CD4-positive, alpha-beta T cell (primary cell): Measurements from ENCODE around the gene FADS1. TPM values are rescaled to one million over a fixed set of nuclear protein-coding genes. Genes with fewer than 3 reads are reported as not detected.

Source experiments
- ATAC-seq: fragments of 200-7000 bp; cut with Tn5 transposase; one replicate; pipeline ENCODE4 v1.10.0; 2022; ENCODE audit warnings: mild to moderate bottlenecking; ENCODE audit not compliant: poor library complexity
- CTCF ChIA-PET: fragments of 350-600 bp; sonication (Branson Sonifier 250); formaldehyde crosslinking; loops from one replicate; lab custom pipeline; 2021; ENCODE audit warnings: antibody characterized with exemption, inconsistent platforms; lab: Charles Lee
- POLR2A ChIA-PET: fragments of 350-600 bp; sonication (Branson Sonifier 250); formaldehyde crosslinking; loops from one replicate; lab custom pipeline; 2021; ENCODE audit warnings: antibody characterized with exemption, inconsistent platforms; lab: Charles Lee
- DNase-seq, 14 experiments: peaks; one replicate each; pipeline ENCODE4 v3.0.0-alpha.2; 2013 to 2020; ENCODE audit warnings: mixed read lengths in 2 of 14
- H3K27ac ChIP-seq, 2 donors: one replicate each; pipeline versions ENCODE4 v1.5.1 to v1.7.0; 2013; ENCODE audit warnings: low read length in 2 of 2, low read depth in 1 of 2, mild to moderate bottlenecking in 1 of 2
- H3K27me3 ChIP-seq, 2 experiments: 1 replicate in 1 of 2; 2 replicates in 1 of 2; pipeline versions ENCODE4 v1.6.1 to v1.7.0; 2013; ENCODE audit warnings: low read length in 2 of 2, control low read depth in 1 of 2, mild to moderate bottlenecking in 1 of 2, moderate library complexity in 1 of 2; ENCODE audit not compliant: insufficient read depth in 2 of 2, control insufficient read depth in 1 of 2
- H3K36me3 ChIP-seq: one replicate; pipeline ENCODE4 v1.6.1; 2013; ENCODE audit warnings: low read length, control low read depth; ENCODE audit not compliant: insufficient read depth
- H3K4me1 ChIP-seq: one replicate; pipeline ENCODE4 v1.6.1; 2013; ENCODE audit warnings: low read length, control low read depth; ENCODE audit not compliant: insufficient read depth
- H3K4me3 ChIP-seq: one replicate; pipeline ENCODE4 v1.5.1; 2013; ENCODE audit warnings: mild to moderate bottlenecking, low read length, moderate library complexity
- H3K9me3 ChIP-seq, 2 experiments: 1 replicate in 1 of 2; 2 replicates in 1 of 2; pipeline versions ENCODE4 v1.6.1 to v1.7.0; 2013; ENCODE audit warnings: low read length in 2 of 2, mild to moderate bottlenecking in 2 of 2, control low read depth in 1 of 2, moderate library complexity in 1 of 2; ENCODE audit not compliant: control insufficient read depth in 1 of 2, insufficient read depth in 1 of 2
- H3K27ac Mint-ChIP-seq: one replicate; pipeline ENCODE4 v1.8.0; 2020; ENCODE audit warnings: mixed read lengths
- H3K27me3 Mint-ChIP-seq: one replicate; pipeline ENCODE4 v1.8.0; 2021; ENCODE audit warnings: mixed read lengths
- H3K36me3 Mint-ChIP-seq: one replicate; pipeline ENCODE4 v1.8.0; 2021; ENCODE audit warnings: low read depth, mixed read lengths
- H3K4me1 Mint-ChIP-seq: one replicate; pipeline ENCODE4 v1.8.0; 2021; ENCODE audit warnings: low read depth, mixed read lengths
- H3K4me3 Mint-ChIP-seq: one replicate; pipeline ENCODE4 v1.8.0; 2020; ENCODE audit warnings: mild to moderate bottlenecking, mixed read lengths
- H3K9me3 Mint-ChIP-seq: one replicate; pipeline ENCODE4 v1.8.0; 2020; ENCODE audit warnings: mixed read lengths
- intact Hi-C, 2 experiments: fragments of 100-400 bp; cut with DNase I in 1 of 2; cut with micrococcal nuclease in 1 of 2; formaldehyde crosslinking; loops; one replicate each; pipeline versions ENCODE4 v1.15.1 to v1.9.0; 2023 to 2025; cut with DNase I, micrococcal nuclease
- total RNA-seq, 174 experiments: library from RNA in 2 of 174; stranded (reverse) in 2 of 174; gene quantifications; one replicate each; pipeline ENCODE4 v1.2.3 and lab custom pipeline; 2021 to 2026
- TF ChIP-seq, protein P1 (sequence below): fragments of 200-600 bp; IDR thresholded peaks from one replicate; pipeline ENCODE4 v1.8.0; 2022; ENCODE audit warnings: antibody characterized with exemption, mild to moderate bottlenecking

The FADS1 gene
- total RNA-seq, 2 experiments from 2014 or later, result 0.56 to 0.77 TPM

DNA sequence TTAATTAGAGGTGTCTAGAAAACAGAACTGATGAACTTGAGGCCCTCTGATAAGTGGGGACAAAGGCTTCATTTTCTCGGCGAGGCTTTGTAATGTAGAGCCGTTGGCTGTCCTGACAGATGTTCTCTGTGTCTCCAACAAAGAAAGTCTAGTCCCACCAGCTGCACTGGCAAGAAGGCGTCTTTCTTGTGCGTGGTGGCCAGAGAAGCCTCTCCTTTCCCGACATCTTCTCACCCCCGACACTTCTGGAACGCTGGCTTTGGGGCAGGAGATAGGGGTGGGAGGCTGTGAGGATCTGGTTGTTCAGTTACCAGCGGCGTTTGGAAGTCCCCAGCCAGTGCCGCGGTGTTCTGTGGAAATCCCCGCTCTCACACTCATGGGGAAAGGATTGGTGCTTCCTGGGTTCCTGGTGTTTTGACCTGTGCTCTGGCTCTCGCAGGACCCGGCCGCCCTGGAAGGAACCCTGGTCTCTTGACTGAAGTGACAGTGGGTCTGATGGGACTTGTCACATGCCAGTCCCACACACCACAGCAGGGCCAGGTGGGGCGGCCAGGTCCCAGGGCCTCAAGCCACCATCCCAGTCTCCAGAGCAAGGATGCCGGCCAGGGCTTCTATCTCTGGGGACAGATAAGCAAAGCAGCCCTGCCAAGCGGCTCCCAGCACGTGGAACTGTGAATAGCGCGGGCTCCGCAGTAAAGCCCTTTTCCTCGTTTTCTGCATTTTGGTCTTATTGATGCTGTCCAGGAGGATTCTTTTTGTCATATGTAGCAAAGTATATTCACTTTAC lies 34.5 kb upstream of the FADS1 start:
- H3K27ac Mint-ChIP-seq, result no peak overlapping the region
- Histone ChIP-seq H3K4me1 (no peaks in the 10 kb centered on the region), H3K9me3 (no peaks in the 10 kb centered on the region), H3K36me3 (no peaks in the 10 kb centered on the region), H3K27ac (no peak overlapping the region), H3K27me3 (no peaks in the 10 kb centered on the region), H3K4me3 (no peak overlapping the region)
- no peaks in the 10 kb centered on the region for H3K36me3 Mint-ChIP-seq
- H3K4me3 Mint-ChIP-seq, result no peak overlapping the region
- ATAC-seq (no peak), DNase-seq (no peak)
- ChIA-PET POLR2A (no interaction called here), CTCF (no interaction called here)
- no peaks in the 10 kb centered on the region for H3K4me1 Mint-ChIP-seq
- intact Hi-C loops, result no loop called here
- no peaks in the 10 kb centered on the region for H3K9me3 Mint-ChIP-seq
- TF ChIP-seq, protein P1, sequence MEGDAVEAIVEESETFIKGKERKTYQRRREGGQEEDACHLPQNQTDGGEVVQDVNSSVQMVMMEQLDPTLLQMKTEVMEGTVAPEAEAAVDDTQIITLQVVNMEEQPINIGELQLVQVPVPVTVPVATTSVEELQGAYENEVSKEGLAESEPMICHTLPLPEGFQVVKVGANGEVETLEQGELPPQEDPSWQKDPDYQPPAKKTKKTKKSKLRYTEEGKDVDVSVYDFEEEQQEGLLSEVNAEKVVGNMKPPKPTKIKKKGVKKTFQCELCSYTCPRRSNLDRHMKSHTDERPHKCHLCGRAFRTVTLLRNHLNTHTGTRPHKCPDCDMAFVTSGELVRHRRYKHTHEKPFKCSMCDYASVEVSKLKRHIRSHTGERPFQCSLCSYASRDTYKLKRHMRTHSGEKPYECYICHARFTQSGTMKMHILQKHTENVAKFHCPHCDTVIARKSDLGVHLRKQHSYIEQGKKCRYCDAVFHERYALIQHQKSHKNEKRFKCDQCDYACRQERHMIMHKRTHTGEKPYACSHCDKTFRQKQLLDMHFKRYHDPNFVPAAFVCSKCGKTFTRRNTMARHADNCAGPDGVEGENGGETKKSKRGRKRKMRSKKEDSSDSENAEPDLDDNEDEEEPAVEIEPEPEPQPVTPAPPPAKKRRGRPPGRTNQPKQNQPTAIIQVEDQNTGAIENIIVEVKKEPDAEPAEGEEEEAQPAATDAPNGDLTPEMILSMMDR, result no peak
- H3K27me3 Mint-ChIP-seq, result no peaks in the 10 kb centered on the region

DNA sequence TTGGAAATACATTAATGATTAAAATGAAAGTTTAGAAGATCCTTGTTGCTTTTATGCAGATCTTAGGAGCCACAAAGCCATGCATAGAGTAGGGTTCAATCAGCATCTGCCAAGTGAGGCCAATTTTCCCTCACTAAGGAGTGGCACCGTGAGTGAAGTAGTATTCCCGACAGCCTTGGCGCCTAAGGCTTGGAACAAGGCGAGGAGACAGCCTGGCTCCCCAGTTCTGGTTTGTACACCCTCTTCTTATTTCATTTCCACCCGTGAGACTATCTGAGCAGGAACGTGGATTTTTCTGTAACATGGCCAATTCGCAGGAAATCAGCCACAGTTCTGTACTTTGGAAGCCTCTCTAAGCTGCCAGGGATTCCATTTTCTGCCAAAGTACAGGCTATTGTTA lies 33.9 kb upstream of the FADS1 start:
- ChIA-PET POLR2A (no interaction called here), CTCF (no interaction called here)
- H3K4me1 ChIP-seq, result no peaks in the 10 kb centered on the region
- TF ChIP-seq, protein P1, result no peak
- ATAC-seq (no peak), DNase-seq (no peak)
- no peaks in the 10 kb centered on the region for H3K9me3 Mint-ChIP-seq
- no peaks in the 10 kb centered on the region for H3K27me3 Mint-ChIP-seq
- no peaks in the 10 kb centered on the region for H3K4me1 Mint-ChIP-seq
- H3K4me3 ChIP-seq, result no peak overlapping the region
- no peaks in the 10 kb centered on the region for H3K27me3 ChIP-seq
- H3K4me3 Mint-ChIP-seq, result no peak overlapping the region
- no peaks in the 10 kb centered on the region for H3K36me3 ChIP-seq
- no peak overlapping the region for H3K27ac ChIP-seq
- no peaks in the 10 kb centered on the region for H3K36me3 Mint-ChIP-seq
- no peak overlapping the region for H3K27ac Mint-ChIP-seq
- intact Hi-C loops, result no loop called here
- no peaks in the 10 kb centered on the region for H3K9me3 ChIP-seq

DNA sequence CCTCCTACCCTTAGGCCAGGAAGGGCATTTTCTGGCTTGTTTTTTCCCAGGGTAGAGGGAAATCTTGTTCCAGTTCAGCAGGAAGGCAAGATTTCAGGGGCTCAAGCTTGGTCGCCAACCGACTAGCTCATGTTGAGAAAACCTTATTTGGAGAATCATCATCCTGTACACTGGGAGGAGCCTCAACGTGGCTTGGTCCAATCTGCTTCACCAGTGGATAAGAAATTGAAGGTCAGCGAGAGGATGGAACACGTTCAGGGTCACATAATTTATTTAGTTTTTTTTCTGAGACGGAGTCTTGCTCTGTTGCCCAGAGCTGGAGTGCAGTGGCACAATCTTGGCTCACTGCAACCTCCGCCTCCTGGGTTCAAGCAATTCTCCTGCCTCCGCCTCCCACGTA lies 31.8 kb upstream of the FADS1 start:
- H3K27ac Mint-ChIP-seq, result no peak overlapping the region
- POLR2A ChIA-PET, result no interaction called here

More for the DNA sequence above, 31.8 kb upstream of the FADS1 start:
- no peak overlapping the region for H3K4me3 Mint-ChIP-seq
- H3K9me3 ChIP-seq, result no peaks in the 10 kb centered on the region
- H3K27me3 Mint-ChIP-seq, result no peaks in the 10 kb centered on the region
- TF ChIP-seq, protein P1, result no peak
- DNase-seq, result no peak
- H3K4me1 ChIP-seq, result no peaks in the 10 kb centered on the region
- no peaks in the 10 kb centered on the region for H3K36me3 Mint-ChIP-seq
- H3K27me3 ChIP-seq, result no peaks in the 10 kb centered on the region
- no peak overlapping the region for H3K27ac ChIP-seq
- H3K4me1 Mint-ChIP-seq, result no peaks in the 10 kb centered on the region
- H3K9me3 Mint-ChIP-seq, result no peaks in the 10 kb centered on the region
- H3K36me3 ChIP-seq, result no peaks in the 10 kb centered on the region
- CTCF ChIA-PET, result no interaction called here
- no peak for ATAC-seq
- intact Hi-C loops, result no loop called here
- H3K4me3 ChIP-seq, result no peak overlapping the region
